Measurements from ENCODE around the gene ETV5.

ETV5 gene

DNA sequence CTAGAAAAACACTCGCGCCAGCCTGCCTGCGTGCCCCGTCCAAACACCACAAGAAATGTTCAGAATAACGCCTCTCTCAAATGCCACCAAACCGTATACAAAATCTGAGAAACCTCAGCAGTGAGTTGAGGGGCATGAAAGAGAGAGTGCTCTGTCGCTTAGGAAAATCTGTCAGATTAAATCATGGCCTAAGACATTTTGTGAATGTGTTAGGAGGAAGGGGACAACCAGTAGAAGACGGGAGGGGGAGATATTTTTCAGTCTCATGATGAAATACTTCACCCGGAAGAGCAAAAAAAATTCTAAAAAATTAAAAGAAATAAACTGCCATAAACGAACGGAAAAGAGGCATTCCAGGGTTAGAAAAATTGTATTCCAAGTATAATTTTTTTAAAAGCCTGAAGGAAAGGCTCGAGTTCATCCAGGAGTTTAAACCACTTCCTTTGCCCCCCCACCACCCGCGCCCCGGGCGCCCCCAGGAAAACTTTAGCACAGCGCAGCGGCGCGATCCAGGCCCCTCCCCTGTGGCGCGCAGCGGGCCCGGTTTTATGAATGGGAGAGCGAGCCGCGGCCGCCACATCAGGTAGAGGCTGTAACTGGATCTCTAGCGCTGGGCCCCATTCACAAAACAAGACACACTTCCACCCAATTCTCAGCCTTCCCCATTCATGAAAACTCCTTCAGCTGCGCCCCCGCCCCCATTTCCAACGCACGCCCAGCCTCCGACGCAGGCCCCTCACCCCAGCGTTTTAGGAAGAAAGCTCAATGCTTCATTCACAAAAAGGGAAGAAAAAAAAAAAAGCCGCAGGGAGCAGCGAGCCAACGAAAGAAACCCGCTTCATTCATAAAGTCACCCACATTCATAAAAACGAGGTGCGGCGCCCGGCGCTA is 1.4 kb downstream of the ETV5 start:
- Histone ChIP-seq H3K9me3 (ENCODE audit: insufficient read depth, low read depth, low read length) (no peaks in the 10 kb centered on the region), H3K9ac (ENCODE audit: low read depth, low read length) (peak overlapping the region; percentile 74; the same call in 1 of the 2 replicates), H3K4me3 (ENCODE audit: low read length) (peak overlapping the region; percentile 74), H3K4me1 (ENCODE audit: insufficient read depth, low read length) (peaks cover 44% of the 10 kb centered on the region), H3K36me3 (ENCODE audit: insufficient read depth, low read length) (peaks cover 4% of the 10 kb centered on the region; the same call in 1 of the 2 replicates), H3K27ac (ENCODE audit: low read depth, low read length) (peak overlapping the region; percentile 65; the same call in 1 of the 2 replicates), H3K27me3 (ENCODE audit: insufficient read depth, low read length) (peaks cover 64% of the 10 kb centered on the region)
- WGBS = under 1% methylated on average over 39 of the region's 45 CpGs

DNA sequence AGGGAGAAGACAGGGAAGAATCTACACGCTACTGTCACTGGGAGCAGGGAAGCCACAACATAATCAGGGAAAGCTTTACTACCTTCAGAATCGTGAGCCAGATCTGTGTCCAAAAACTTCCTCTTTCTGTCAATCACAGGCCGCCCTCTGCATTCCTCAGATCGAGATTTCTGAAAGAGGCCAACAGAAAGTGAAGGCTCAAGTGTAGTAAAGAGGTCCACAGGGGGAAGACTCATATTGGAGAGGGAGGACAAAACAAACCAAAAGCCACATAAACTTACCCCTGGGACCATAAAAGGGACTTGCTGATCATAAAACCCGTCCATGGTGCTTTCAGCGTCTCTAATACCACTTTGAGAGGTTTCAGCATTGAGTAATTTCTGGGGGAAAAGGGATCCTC is 3.3 kb downstream of the ETV5 start:
- Histone ChIP-seq H3K36me3 (ENCODE audit: insufficient read depth, low read length) (peaks cover 4% of the 10 kb centered on the region; the same call in 1 of the 2 replicates), H3K4me3 (ENCODE audit: low read length) (no peak overlapping the region), H3K27ac (ENCODE audit: low read depth, low read length) (no peak overlapping the region), H3K9me3 (ENCODE audit: insufficient read depth, low read depth, low read length) (no peaks in the 10 kb centered on the region), H3K9ac (ENCODE audit: low read depth, low read length) (no peak overlapping the region), H3K27me3 (ENCODE audit: insufficient read depth, low read length) (peaks cover 58% of the 10 kb centered on the region), H3K4me1 (ENCODE audit: insufficient read depth, low read length) (peaks cover 43% of the 10 kb centered on the region)
- 66% methylated on average over 6 of the region's 6 CpGs for WGBS

DNA sequence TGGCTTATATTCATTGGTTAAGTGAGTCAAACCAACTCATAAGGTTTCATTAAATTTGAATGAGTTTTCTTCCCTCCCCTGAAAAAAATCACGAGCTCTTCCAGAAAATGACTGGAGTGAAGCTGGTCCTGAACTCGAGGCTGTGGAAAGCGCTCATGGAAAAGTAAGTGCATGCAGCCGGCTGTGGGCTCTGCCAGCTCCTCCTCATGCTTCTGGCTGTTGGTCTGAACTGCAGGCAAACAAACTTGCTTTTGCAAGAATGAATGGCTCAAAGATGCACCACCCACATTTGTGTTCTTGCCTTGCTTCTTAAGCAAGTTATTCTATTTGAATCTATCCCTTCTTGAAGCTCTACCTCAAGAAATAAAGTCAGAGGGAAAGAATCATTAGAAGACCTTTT is 6.2 kb downstream of the ETV5 start:
- Histone ChIP-seq H3K9ac (ENCODE audit: low read depth, low read length) (no peak overlapping the region), H3K4me1 (ENCODE audit: insufficient read depth, low read length) (peaks cover 63% of the 10 kb centered on the region), H3K27ac (ENCODE audit: low read depth, low read length) (no peak overlapping the region), H3K9me3 (ENCODE audit: insufficient read depth, low read depth, low read length) (no peaks in the 10 kb centered on the region), H3K36me3 (ENCODE audit: insufficient read depth, low read length) (peaks cover 4% of the 10 kb centered on the region; the same call in 1 of the 2 replicates), H3K27me3 (ENCODE audit: insufficient read depth, low read length) (peaks cover 65% of the 10 kb centered on the region), H3K4me3 (ENCODE audit: low read length) (no peak overlapping the region)
- 74% methylated on average over 4 of the region's 4 CpGs for whole genome bisulfite sequencing

DNA sequence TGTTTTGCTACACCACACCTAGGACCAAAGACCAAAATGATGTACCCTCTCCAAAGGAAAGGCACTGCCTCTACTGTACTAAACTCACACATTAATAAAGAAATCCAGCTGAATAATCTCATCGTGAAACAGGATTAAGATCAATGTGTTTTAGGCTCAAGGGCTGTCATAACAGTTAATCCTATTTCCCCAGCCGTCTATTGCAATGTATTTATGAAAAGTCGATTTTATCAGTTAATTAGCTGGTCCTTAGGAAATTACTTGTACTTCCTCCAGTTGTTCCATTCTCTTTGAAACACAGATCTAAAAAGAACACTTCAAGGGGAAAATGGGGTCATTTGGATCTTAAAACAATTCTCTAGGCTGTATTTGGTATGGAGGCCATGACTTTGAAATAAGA is 8.5 kb downstream of the ETV5 start:
- 83% methylated on average over 3 of the region's 3 CpGs for WGBS
- no peak overlapping the region for H3K9ac ChIP-seq (ENCODE audit: low read depth, low read length)
- H3K4me3 ChIP-seq (ENCODE audit: low read length) = no peak overlapping the region
- H3K9me3 ChIP-seq (ENCODE audit: insufficient read depth, low read depth, low read length) = no peaks in the 10 kb centered on the region
- H3K4me1 ChIP-seq (ENCODE audit: insufficient read depth, low read length) = peaks cover 71% of the 10 kb centered on the region
- H3K36me3 ChIP-seq (ENCODE audit: insufficient read depth, low read length) = peaks cover 4% of the 10 kb centered on the region; the same call in 1 of the 2 replicates
- H3K27ac ChIP-seq (ENCODE audit: low read depth, low read length) = no peak overlapping the region
- peaks cover 46% of the 10 kb centered on the region for H3K27me3 ChIP-seq (ENCODE audit: insufficient read depth, low read length)

DNA sequence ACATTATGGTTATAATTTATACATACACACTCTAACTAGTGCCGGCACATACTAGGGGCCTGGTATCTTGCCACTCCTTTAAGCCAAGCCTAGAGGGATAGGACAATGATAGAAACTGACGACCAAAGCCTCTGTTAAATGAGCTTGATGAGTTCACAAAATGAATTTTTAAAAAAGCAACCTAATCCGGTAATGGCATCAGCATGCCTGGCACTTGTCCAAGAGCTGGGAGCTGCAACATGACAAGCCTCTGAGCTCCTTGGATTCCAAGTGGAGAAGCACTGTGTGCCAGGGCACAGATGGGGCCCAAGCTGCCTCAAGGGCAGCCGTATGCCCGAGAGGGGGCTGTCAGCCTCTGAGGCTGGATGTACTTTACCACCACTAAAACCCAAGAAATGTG is 9.7 kb downstream of the ETV5 start:
- Histone ChIP-seq H3K9ac (ENCODE audit: low read depth, low read length) (no peak overlapping the region), H3K9me3 (ENCODE audit: insufficient read depth, low read depth, low read length) (no peaks in the 10 kb centered on the region), H3K4me3 (ENCODE audit: low read length) (no peak overlapping the region), H3K36me3 (ENCODE audit: insufficient read depth, low read length) (peaks cover 4% of the 10 kb centered on the region; the same call in 1 of the 2 replicates), H3K27me3 (ENCODE audit: insufficient read depth, low read length) (peaks cover 39% of the 10 kb centered on the region), H3K4me1 (ENCODE audit: insufficient read depth, low read length) (peaks cover 74% of the 10 kb centered on the region), H3K27ac (ENCODE audit: low read depth, low read length) (no peak overlapping the region)
- WGBS = 88% methylated on average over 5 of the region's 5 CpGs

DNA sequence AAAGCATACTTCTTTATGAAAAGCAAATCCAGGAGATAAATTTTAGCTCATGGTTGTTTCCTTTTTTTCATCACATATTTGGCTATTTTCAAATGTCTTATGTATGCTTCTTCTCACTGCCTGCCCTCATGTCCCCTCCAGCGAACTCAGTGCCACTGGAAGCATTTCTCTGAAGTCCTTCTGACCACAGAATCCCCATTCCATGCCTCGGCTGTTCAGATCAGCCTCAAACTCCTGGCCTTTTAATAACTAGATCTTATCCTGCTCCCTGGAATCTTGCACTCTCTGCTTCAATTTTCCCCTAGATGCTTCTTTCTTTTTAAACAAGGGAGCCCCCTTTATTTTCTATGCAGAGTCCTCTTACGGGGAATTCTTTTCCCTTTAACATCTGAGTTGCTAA is 10.1 kb downstream of the ETV5 start:
- Histone ChIP-seq H3K9ac (ENCODE audit: low read depth, low read length) (peak overlapping the region; percentile 45), H3K4me1 (ENCODE audit: insufficient read depth, low read length) (peaks cover 70% of the 10 kb centered on the region), H3K9me3 (ENCODE audit: insufficient read depth, low read depth, low read length) (no peaks in the 10 kb centered on the region), H3K27ac (ENCODE audit: low read depth, low read length) (peak overlapping the region; percentile 65), H3K36me3 (ENCODE audit: insufficient read depth, low read length) (peaks cover 4% of the 10 kb centered on the region; the same call in 1 of the 2 replicates), H3K27me3 (ENCODE audit: insufficient read depth, low read length) (peaks cover 37% of the 10 kb centered on the region), H3K4me3 (ENCODE audit: low read length) (peak overlapping the region; percentile 51)
- 51% methylated on average over 3 of the region's 3 CpGs for WGBS

DNA sequence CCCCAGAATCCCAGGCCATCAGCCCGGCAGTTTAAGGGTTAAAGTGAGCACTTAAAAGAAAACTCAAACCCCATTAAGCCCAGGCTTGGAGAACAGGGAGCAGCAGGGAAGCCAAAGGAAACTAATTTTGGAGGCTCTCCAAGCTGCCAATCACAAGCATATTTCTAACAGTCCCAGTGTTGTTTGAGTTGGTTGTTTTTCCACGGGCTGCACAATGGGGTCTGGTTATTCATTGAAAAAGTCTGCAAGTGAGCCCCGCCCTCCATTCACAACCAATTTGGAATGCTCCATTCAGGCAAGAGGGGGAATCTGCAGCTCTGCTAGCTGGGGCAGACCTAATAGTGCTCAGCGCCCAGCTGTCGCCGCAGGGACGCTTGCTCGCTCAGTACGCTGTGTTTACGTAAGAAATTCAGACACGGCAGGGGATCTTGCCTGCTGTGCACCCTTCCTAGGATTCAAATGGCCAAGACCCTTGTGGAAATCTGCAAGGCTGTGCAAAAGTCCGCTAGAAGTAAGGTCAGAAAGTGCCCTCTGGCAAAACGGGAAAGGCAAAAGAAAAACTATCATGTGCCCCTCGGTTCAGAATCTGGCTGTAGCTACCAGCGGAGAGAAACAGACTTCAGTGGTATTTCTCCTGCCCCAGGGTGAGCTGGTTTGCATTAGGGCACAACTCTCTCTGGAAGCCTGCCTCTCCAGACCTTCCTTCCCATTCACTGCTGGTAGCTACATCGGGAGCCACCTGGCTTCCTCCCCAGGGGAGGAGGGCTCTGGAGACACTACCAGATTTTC is 11.0 kb downstream of the ETV5 start:
- WGBS = under 1% methylated on average over 16 of the region's 16 CpGs
- peak overlapping the region; percentile 45 for H3K9ac ChIP-seq (ENCODE audit: low read depth, low read length)
- no peaks in the 10 kb centered on the region for H3K9me3 ChIP-seq (ENCODE audit: insufficient read depth, low read depth, low read length)
- H3K36me3 ChIP-seq (ENCODE audit: insufficient read depth, low read length) = 0 out of 2 replicates have a peak, but pooled peaks cover 4% of the 10 kb centered on the region
- peaks cover 70% of the 10 kb centered on the region for H3K4me1 ChIP-seq (ENCODE audit: insufficient read depth, low read length)
- peak overlapping the region; percentile 65 for H3K27ac ChIP-seq (ENCODE audit: low read depth, low read length)
- peak overlapping the region; percentile 51 for H3K4me3 ChIP-seq (ENCODE audit: low read length)
- peaks cover 33% of the 10 kb centered on the region for H3K27me3 ChIP-seq (ENCODE audit: insufficient read depth, low read length)

DNA sequence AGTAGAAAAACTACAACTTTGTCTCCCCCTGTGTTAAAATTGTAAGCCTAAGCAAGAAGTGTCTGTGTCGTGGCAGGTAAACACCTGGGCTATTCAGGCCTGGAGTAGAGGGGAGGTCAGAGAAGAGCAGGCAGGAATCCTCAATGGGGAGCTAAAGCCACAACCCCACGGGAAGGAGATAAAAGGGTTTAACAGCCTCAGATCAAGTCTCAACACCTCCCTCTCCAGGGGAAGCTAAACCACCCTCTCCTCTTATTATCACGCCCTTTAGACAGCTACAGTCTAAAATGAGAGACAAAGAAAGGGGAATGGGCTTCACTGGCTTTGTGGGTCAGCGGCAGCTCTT is 11.6 kb downstream of the ETV5 start:
- Histone ChIP-seq H3K9me3 (ENCODE audit: insufficient read depth, low read depth, low read length) (no peaks in the 10 kb centered on the region), H3K9ac (ENCODE audit: low read depth, low read length) (peak overlapping the region; percentile 45), H3K4me1 (ENCODE audit: insufficient read depth, low read length) (peaks cover 65% of the 10 kb centered on the region)

DNA sequence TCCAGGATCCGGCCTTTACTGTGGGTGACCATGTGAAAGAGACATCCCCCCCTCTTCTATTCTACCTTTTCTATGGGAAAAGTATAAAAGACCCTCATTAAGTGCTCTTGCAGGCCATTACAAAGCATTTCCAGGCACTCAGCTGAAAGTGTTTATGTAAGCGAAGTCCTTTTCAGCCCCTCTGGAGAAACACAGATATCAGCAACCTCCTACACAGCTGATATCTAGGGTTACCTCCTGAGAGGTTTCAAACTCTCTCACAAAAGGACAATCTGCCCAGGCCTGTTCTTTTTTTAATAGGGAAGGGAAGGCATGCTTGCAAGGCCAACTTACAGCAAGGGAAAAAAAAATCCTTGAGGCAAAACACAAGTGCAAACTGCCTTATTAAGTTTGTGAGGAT is 12.6 kb downstream of the ETV5 start:
- WGBS = 65% methylated on average over 1 of the region's 2 CpGs
- H3K27ac ChIP-seq (ENCODE audit: low read depth, low read length) = no peak overlapping the region
- H3K4me1 ChIP-seq (ENCODE audit: insufficient read depth, low read length) = peaks cover 65% of the 10 kb centered on the region

More for the DNA sequence above, 11.6 kb downstream of the ETV5 start:
- H3K27me3 ChIP-seq (ENCODE audit: insufficient read depth, low read length) = peaks cover 33% of the 10 kb centered on the region
- peak overlapping the region; percentile 51 for H3K4me3 ChIP-seq (ENCODE audit: low read length)
- peak overlapping the region; percentile 65 for H3K27ac ChIP-seq (ENCODE audit: low read depth, low read length)
- WGBS = 4% methylated on average over 4 of the region's 4 CpGs
- H3K36me3 ChIP-seq (ENCODE audit: insufficient read depth, low read length) = 0 out of 2 replicates have a peak, but pooled peaks cover 4% of the 10 kb centered on the region

DNA sequence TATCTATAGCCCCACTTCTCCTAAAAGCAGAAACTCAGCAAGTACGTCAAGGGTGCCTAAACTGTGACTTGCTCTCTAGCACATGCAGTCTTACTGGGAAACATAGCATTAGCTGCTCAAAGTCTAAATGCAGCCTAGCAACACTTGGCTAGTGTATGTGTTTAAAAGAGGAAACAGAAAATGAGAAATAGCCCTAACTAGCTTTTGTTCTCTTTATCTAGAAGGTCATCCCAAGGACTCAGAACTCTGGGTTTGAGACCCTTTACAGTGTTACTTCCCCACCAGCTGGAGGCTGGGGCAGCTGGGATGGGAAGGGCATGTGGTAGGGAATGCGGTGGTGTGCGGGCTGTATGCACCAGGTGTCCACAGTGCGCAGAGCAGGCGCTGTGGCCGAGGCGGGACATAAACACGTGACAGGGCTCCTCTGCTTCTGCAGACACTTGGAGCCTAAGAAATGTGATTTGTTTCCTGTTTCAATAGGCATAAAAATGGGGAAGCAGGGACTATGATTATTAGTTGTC is 13.3 kb downstream of the ETV5 start:
- Histone ChIP-seq H3K4me3 (ENCODE audit: low read length) (no peak overlapping the region), H3K9me3 (ENCODE audit: insufficient read depth, low read depth, low read length) (no peaks in the 10 kb centered on the region), H3K27ac (ENCODE audit: low read depth, low read length) (no peak overlapping the region), H3K36me3 (ENCODE audit: insufficient read depth, low read length) (0 out of 2 replicates have a peak, but pooled peaks cover 4% of the 10 kb centered on the region), H3K27me3 (ENCODE audit: insufficient read depth, low read length) (peaks cover 21% of the 10 kb centered on the region), H3K4me1 (ENCODE audit: insufficient read depth, low read length) (peaks cover 65% of the 10 kb centered on the region), H3K9ac (ENCODE audit: low read depth, low read length) (no peak overlapping the region)
- 86% methylated on average over 8 of the region's 8 CpGs for WGBS

More for the DNA sequence above, 12.6 kb downstream of the ETV5 start:
- Histone ChIP-seq H3K36me3 (ENCODE audit: insufficient read depth, low read length) (0 out of 2 replicates have a peak, but pooled peaks cover 4% of the 10 kb centered on the region), H3K27me3 (ENCODE audit: insufficient read depth, low read length) (peaks cover 27% of the 10 kb centered on the region), H3K4me3 (ENCODE audit: low read length) (no peak overlapping the region), H3K9ac (ENCODE audit: low read depth, low read length) (no peak overlapping the region), H3K9me3 (ENCODE audit: insufficient read depth, low read depth, low read length) (no peaks in the 10 kb centered on the region)

All from HUES64 (cell line).